ENCODE measurements around the gene DTD1. TPM values are rescaled to one million over a fixed set of nuclear protein-coding genes. Genes with fewer than 3 reads are reported as not detected.

Gene DTD1
- total and polyA plus RNA-seq, 2 experiments from 2014 or later, result 73.3 to 77.7 TPM

- H3K27ac ChIP-seq, result no peak overlapping the region
- no peaks in the 10 kb centered on the region for H3K27me3 ChIP-seq (replicated peaks; ENCODE audit: insufficient read depth)
- H3K9me3 ChIP-seq (ENCODE audit: low read depth), result no peaks in the 10 kb centered on the region
- no peak overlapping the region for H3K9ac ChIP-seq
- TF ChIP-seq EZH2phosphoT487 (IDR thresholded peaks at IDR 0.05; ENCODE audit: insufficient read depth, low read depth) (no peak), EZH2 (IDR thresholded peaks at IDR 0.05; ENCODE audit: insufficient read depth, poor library complexity, severe bottlenecking) (no peak)
- no peak for DNase-seq
- no peaks in the 10 kb centered on the region for H3K9me2 ChIP-seq (ENCODE audit: insufficient read depth)
- peaks cover 48% of the 10 kb centered on the region for H3K79me2 ChIP-seq (ENCODE audit: insufficient read depth)
- H4K20me1 ChIP-seq (ENCODE audit: insufficient read depth), result no peaks in the 10 kb centered on the region
- H3K4me2 ChIP-seq (ENCODE audit: unreplicated experiment), result no peak overlapping the region
- H3K4me3 ChIP-seq, result no peak overlapping the region
- no peaks in the 10 kb centered on the region for H3F3A ChIP-seq (ENCODE audit: insufficient read depth)
- H3K4me1 ChIP-seq (ENCODE audit: insufficient read depth), result no peaks in the 10 kb centered on the region
- in situ Hi-C loops (cut with MboI), result no loop called here
- H2AFZ ChIP-seq, result no peak overlapping the region
- H3K36me3 ChIP-seq (ENCODE audit: low read depth), result peaks cover 14% of the 10 kb centered on the region; the same call in 1 of the 2 replicates
These were observed 8.4 kb downstream of the DTD1 start for GRCh38 chr20:18596270-18596669.

- H4K20me1 ChIP-seq (ENCODE audit: insufficient read depth), result no peaks in the 10 kb centered on the region
- H3K79me2 ChIP-seq (ENCODE audit: insufficient read depth), result 0 out of 2 replicates have a peak, but pooled peaks cover 9% of the 10 kb centered on the region
- no peak for DNase-seq
- no peaks in the 10 kb centered on the region for H3K9me2 ChIP-seq (ENCODE audit: insufficient read depth)
- H3K27ac ChIP-seq, result no peak overlapping the region
- H3K9ac ChIP-seq, result no peak overlapping the region
- in situ Hi-C loops (cut with MboI), result no loop called here
- H3K4me3 ChIP-seq, result no peak overlapping the region
- H3K4me2 ChIP-seq (ENCODE audit: unreplicated experiment), result no peak overlapping the region
- H3K27me3 ChIP-seq (replicated peaks; ENCODE audit: insufficient read depth), result no peaks in the 10 kb centered on the region
- no peaks in the 10 kb centered on the region for H3K4me1 ChIP-seq (ENCODE audit: insufficient read depth)
- no peak for TF ChIP-seq EZH2phosphoT487 (IDR thresholded peaks at IDR 0.05; ENCODE audit: insufficient read depth, low read depth)
- TF ChIP-seq EZH2 (IDR thresholded peaks at IDR 0.05; ENCODE audit: insufficient read depth, poor library complexity, severe bottlenecking), result no peak
- H3K36me3 ChIP-seq (ENCODE audit: low read depth), result 0 out of 2 replicates have a peak, but pooled peaks cover 7% of the 10 kb centered on the region
- peaks cover 7% of the 10 kb centered on the region; the same call in 1 of the 2 replicates for H3F3A ChIP-seq (ENCODE audit: insufficient read depth)
- no peaks in the 10 kb centered on the region for H3K9me3 ChIP-seq (ENCODE audit: low read depth)
- H2AFZ ChIP-seq, result no peak overlapping the region
These were observed 21.9 kb downstream of the DTD1 start for GRCh38 chr20:18609741-18610140.

- H4K20me1 ChIP-seq (ENCODE audit: insufficient read depth), result no peaks in the 10 kb centered on the region
- H3K9me3 ChIP-seq (ENCODE audit: low read depth), result no peaks in the 10 kb centered on the region
- no peak for DNase-seq
- H3K9me2 ChIP-seq (ENCODE audit: insufficient read depth), result no peaks in the 10 kb centered on the region
- in situ Hi-C loops (cut with MboI), result no loop called here
- H3K36me3 ChIP-seq (ENCODE audit: low read depth), result 0 out of 2 replicates have a peak, but pooled peaks cover 7% of the 10 kb centered on the region
- H3K4me3 ChIP-seq, result no peak overlapping the region
- TF ChIP-seq EZH2 (IDR thresholded peaks at IDR 0.05; ENCODE audit: insufficient read depth, poor library complexity, severe bottlenecking), result no peak
- no peak for TF ChIP-seq EZH2phosphoT487 (IDR thresholded peaks at IDR 0.05; ENCODE audit: insufficient read depth, low read depth)
- 74 to 75% methylated on average over 8 of the region's 8 CpGs for WGBS, 2 experiments (ENCODE audit: low coverage in 1 of 2, low lambda C conversion rate in 2 of 2, missing lambda C conversion rate in 2 of 2)
- 0 out of 2 replicates have a peak, but pooled peaks cover 9% of the 10 kb centered on the region for H3K79me2 ChIP-seq (ENCODE audit: insufficient read depth)
- H2AFZ ChIP-seq, result no peak overlapping the region
- no peaks in the 10 kb centered on the region for H3K4me1 ChIP-seq (ENCODE audit: insufficient read depth)
- H3K9ac ChIP-seq, result no peak overlapping the region
- H3K27me3 ChIP-seq (replicated peaks; ENCODE audit: insufficient read depth), result no peaks in the 10 kb centered on the region
- H3K27ac ChIP-seq, result no peak overlapping the region
- H3F3A ChIP-seq (ENCODE audit: insufficient read depth), result peaks cover 7% of the 10 kb centered on the region; the same call in 1 of the 2 replicates
- H3K4me2 ChIP-seq (ENCODE audit: unreplicated experiment), result no peak overlapping the region
These were observed 23.6 kb downstream of the DTD1 start for GRCh38 chr20:18611492-18611891.

- H2AFZ ChIP-seq, result no peak overlapping the region
- in situ Hi-C loops (cut with MboI), result no loop called here
- H3F3A ChIP-seq (ENCODE audit: insufficient read depth), result peaks cover 7% of the 10 kb centered on the region; the same call in 1 of the 2 replicates
- H3K79me2 ChIP-seq (ENCODE audit: insufficient read depth), result 0 out of 2 replicates have a peak, but pooled peaks cover 2% of the 10 kb centered on the region
- peaks cover 10% of the 10 kb centered on the region for H3K36me3 ChIP-seq (ENCODE audit: low read depth)
- DNase-seq, result peak; percentile 24
- H3K27me3 ChIP-seq (replicated peaks; ENCODE audit: insufficient read depth), result no peaks in the 10 kb centered on the region
- H3K4me2 ChIP-seq (ENCODE audit: unreplicated experiment), result no peak overlapping the region
- H3K9me3 ChIP-seq (ENCODE audit: low read depth), result no peaks in the 10 kb centered on the region
- H3K4me1 ChIP-seq (ENCODE audit: insufficient read depth), result no peaks in the 10 kb centered on the region
- no peak overlapping the region for H3K4me3 ChIP-seq
- H3K9ac ChIP-seq, result no peak overlapping the region
- 83 to 84% methylated on average over 2 of the region's 2 CpGs for WGBS, 2 experiments (ENCODE audit: low coverage in 1 of 2, low lambda C conversion rate in 2 of 2, missing lambda C conversion rate in 2 of 2)
- H3K27ac ChIP-seq, result no peak overlapping the region
- H4K20me1 ChIP-seq (ENCODE audit: insufficient read depth), result no peaks in the 10 kb centered on the region
- no peaks in the 10 kb centered on the region for H3K9me2 ChIP-seq (ENCODE audit: insufficient read depth)
- no peak for TF ChIP-seq EZH2phosphoT487 (IDR thresholded peaks at IDR 0.05; ENCODE audit: insufficient read depth, low read depth)
- TF ChIP-seq EZH2 (IDR thresholded peaks at IDR 0.05; ENCODE audit: insufficient read depth, poor library complexity, severe bottlenecking), result no peak
These were observed 25.7 kb downstream of the DTD1 start for GRCh38 chr20:18613553-18613952.

- no peaks in the 10 kb centered on the region for H4K20me1 ChIP-seq (ENCODE audit: insufficient read depth)
- H3K9me2 ChIP-seq (ENCODE audit: insufficient read depth), result no peaks in the 10 kb centered on the region
- no peaks in the 10 kb centered on the region for H3K79me2 ChIP-seq (ENCODE audit: insufficient read depth)
- in situ Hi-C loops (cut with MboI), result no loop called here
- 98% methylated on average over 4 to 5 of the region's 5 CpGs for WGBS, 2 experiments (ENCODE audit: low coverage in 1 of 2, low lambda C conversion rate in 2 of 2, missing lambda C conversion rate in 2 of 2)
- no peak overlapping the region for H3K4me3 ChIP-seq
- H3K9me3 ChIP-seq (ENCODE audit: low read depth), result no peaks in the 10 kb centered on the region
- no peak overlapping the region for H3K9ac ChIP-seq
- no peak overlapping the region for H3K4me2 ChIP-seq (ENCODE audit: unreplicated experiment)
- no peak overlapping the region for H2AFZ ChIP-seq
- peaks cover 10% of the 10 kb centered on the region for H3K36me3 ChIP-seq (ENCODE audit: low read depth)
- DNase-seq, result no peak
- H3K27me3 ChIP-seq (replicated peaks; ENCODE audit: insufficient read depth), result no peaks in the 10 kb centered on the region
- TF ChIP-seq EZH2phosphoT487 (IDR thresholded peaks at IDR 0.05; ENCODE audit: insufficient read depth, low read depth) (no peak), EZH2 (IDR thresholded peaks at IDR 0.05; ENCODE audit: insufficient read depth, poor library complexity, severe bottlenecking) (no peak)
- peaks cover 7% of the 10 kb centered on the region; the same call in 1 of the 2 replicates for H3F3A ChIP-seq (ENCODE audit: insufficient read depth)
- no peaks in the 10 kb centered on the region for H3K4me1 ChIP-seq (ENCODE audit: insufficient read depth)
- H3K27ac ChIP-seq, result no peak overlapping the region
These were observed 26.4 kb downstream of the DTD1 start for GRCh38 chr20:18614244-18614643.
